HG03159 (cell line): ENCODE results near the gene DGAT2L6.

Experiments used
- ATAC-seq: cut with Tn5 transposase; IDR thresholded peaks from one replicate; pipeline ENCODE4 v1.9.1; 2021; ENCODE audit warnings: mild to moderate bottlenecking, moderate library complexity; ENCODE audit not compliant: unreplicated experiment

Gene DGAT2L6, protein sequence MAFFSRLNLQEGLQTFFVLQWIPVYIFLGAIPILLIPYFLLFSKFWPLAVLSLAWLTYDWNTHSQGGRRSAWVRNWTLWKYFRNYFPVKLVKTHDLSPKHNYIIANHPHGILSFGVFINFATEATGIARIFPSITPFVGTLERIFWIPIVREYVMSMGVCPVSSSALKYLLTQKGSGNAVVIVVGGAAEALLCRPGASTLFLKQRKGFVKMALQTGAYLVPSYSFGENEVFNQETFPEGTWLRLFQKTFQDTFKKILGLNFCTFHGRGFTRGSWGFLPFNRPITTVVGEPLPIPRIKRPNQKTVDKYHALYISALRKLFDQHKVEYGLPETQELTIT

DNA sequence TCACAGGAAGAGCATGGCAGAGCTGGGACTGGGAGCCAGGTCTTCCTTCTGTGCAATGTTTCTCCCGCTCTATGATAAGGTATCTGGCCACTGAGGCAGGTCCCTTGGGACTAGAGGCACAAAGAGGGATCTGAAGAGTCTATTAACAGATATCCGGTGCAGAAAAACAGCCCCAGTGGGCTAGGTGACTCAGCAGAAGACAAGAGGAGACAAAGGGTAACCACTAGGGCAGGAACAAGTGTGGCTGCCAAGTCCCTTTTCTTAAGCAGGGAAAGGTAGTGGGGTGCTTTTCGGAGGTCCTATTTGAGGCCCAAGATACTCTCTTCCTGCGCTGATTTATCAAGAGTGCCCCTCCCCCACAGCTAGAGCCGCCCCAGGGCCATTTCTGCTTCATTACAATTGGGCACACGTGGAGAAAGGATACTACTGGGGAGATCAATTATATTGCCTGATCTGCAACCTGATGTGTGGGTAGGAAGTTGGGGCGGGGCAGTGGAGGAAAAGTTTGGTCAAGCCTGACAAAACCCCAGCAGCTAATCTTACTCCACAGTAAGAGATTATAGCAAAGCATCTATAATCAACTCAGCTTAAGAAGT is at the start of gene DGAT2L6:
TSS of gene DGAT2L6 (plus strand) at position 546 of the 596 bp plus-strand sequence. CDS start 100 bp downstream, outside the sequence.
- ATAC-seq: peak; percentile 48

DNA sequence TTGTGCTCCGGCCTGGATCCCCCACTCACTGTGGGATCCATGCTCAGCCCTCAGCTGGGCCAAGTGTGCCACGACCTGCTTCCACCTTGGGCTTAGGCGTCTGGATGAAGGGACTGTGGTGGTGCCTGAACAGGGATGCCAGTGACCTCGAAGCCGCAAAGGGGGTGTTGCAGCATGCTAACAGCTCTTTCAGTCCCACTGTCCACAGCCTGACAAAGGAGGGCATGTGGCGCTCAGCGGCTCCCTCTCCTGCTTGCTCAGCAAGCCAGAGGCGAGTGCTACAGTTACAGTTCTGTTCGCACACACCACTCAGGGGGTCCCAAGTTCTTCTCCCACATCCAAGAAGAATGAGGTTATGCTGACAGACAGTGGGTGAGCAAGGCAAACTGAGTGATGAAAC is 49.2 kb upstream of the DGAT2L6 start:
- no peak for ATAC-seq

DNA sequence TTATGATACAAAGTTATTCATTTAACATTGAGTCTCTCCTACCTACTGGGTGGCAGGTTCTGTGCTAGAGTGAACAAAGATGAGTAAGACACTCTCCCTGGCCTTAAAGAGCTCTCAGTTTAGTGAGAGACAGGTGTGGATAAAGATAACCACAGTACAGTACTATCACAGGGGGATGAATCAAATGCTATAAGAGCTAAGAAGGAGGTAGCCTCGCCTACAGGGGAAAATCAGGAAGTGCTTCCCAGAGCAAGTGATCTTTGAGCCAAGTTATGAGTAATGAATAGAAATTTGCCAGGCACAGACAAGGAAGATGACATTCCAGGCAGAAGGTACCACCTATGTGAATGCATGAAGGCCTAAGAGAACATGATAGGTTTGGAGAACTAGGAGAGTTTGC is 47.5 kb upstream of the DGAT2L6 start:
- ATAC-seq: no peak

DNA sequence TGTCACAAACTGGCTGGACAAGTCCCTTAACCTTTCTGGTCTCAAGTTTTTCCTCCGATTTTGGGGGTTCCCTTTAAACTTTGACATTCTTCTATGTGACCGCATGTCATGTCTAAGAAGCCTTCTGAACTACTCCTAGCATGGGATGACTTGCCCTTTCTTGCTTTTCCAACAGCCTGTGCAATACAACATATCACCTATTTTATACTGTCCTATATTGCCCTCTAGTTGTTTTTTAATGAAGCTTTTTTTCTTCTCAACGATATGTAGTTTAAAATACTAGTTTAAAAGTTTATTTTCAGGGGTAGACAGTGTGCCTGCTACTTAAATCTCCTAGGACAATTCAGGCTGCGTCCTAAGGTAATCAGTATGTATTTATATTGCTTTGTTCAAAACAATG is 45.1 kb upstream of the DGAT2L6 start:
- ATAC-seq: no peak

DNA sequence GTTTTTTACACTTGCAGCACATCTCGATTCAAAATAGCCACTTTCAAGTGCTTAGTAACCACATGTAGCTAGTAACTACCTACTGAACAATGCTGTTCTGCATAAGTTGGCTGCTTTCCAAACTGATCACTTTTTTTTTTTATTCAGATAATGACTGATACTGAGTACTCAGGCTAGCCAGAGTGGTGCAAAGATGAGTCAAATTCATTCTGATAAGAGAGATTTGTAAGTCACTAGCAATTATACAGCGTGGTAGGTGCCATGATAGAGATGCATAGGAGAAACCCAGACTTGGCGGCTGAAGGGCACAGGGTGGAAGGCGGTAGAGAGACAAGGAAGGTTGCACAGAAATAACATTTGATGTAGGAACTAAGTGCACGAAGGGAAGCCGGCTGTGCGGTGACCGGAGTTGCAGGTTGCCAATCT is 44.4 kb upstream of the DGAT2L6 start:
- peak; percentile 40 for ATAC-seq

DNA sequence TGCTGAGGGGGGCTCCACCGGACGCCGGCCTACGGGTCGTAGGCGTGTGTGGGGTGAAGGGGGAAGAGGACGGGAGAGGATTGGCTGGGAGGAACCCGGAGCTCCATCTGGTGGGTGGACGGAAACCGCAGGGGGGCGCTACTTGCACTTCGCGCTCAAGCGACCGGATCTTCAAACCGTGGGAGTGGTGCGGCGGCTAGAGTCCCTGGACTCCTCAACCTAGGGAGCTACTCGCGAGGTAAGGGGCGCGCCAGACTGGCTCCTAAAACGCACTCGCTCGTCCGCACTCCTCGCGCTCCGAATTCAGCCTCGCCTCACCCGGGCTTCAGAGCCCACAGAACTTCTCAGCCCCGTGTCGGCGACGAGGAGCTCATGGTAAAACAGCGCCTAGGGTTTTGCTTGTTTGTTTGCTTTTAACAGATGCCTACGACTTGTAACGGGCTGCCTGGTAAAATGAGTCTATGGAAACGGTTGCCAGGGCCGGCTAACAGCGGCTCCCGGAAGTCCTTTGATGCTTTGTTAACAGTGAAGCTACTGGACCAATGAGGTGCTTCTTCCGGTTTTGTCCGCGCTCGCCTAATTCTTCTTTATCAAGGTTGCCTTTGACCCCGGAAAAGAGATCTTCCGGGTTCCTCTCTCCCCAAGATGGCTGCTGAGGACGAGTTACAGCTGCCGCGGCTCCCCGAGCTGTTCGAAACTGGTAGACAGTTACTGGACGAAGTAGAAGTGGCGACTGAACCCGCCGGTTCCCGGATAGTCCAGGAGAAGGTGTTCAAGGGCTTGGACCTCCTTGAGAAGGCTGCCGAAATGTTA is 43.8 kb upstream of the DGAT2L6 start, which contains the start of gene IGBP1:
TSS of gene IGBP1 (plus strand) at position 145 of the 813 bp plus-strand sequence. CDS start at position 646, 501 bp downstream.
- ATAC-seq: peak; percentile 78

DNA sequence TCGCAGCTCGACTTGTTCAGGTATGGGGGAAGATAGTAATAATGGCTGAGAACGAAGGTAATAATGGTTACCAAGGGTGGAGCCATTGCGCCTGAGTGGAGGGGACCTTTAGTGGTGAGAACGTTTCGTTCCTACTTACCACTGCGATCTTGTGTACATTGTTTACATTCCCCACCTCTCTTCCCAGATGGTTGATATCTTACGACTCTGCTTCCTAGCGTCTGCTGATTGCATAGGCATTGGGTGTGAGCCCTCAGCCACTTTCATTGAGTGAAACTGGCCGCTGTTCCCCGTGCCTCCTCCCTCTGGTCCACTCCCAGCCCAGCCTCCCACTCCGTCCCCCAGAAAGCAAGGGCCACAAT is 43.2 kb upstream of the DGAT2L6 start:
- peak; percentile 17 for ATAC-seq

DNA sequence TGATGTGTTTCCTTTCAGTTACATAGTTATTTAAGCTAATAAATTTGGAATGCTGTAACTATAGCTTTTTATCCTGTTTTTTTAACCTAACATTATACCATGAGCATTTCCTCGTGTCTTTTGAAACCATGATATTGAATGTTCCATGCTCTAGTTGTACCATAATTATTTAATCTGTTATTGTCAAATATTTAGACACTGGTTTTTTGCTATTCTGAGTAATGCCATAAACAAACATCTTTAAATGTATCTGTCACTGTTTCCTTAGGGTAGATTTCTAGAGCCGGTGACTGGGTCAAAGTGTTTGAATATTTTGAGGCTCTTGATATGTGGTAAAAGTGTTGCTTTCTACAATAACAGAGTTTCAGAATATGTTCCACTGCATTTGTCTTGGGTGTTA is 38.7 kb upstream of the DGAT2L6 start:
- ATAC-seq: no peak

DNA sequence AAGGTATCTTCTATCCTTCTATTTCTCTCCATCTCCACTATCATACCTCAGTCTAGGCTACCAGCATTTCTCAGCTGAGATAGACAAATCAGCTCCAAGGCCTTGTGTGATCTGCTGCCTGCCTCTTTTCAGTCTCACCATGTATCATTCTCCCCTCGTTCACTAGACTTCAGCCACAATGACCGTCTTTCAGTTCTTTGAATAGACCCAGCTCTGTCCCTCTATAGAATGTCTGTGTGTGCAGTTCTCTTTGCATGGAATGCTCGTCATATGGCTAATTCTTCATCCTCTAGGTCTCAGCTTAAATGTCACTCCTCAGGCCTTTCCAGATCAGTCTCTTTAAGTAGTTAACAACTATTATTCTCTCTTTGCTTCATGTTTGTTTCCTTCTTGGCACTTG is 37.5 kb upstream of the DGAT2L6 start:
- no peak for ATAC-seq

DNA sequence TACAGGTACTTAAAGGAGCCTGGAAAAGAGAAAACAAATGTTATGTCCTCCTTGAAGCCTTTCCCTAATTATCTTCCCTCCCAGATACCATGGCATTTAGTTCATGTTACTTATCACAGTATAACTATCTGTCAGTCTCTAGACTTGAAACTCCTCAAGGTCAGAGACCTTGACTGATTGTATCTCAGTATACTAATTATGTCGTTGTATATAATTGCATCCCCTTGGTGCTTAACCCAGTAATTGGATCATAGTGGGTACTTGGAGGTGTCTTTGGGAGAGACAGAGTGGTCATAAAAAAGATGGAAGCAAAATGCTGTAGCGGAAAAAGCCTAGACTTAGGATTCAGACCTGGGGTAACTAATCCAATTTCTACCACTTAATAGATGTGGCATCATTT is 35.9 kb upstream of the DGAT2L6 start:
- ATAC-seq: no peak

DNA sequence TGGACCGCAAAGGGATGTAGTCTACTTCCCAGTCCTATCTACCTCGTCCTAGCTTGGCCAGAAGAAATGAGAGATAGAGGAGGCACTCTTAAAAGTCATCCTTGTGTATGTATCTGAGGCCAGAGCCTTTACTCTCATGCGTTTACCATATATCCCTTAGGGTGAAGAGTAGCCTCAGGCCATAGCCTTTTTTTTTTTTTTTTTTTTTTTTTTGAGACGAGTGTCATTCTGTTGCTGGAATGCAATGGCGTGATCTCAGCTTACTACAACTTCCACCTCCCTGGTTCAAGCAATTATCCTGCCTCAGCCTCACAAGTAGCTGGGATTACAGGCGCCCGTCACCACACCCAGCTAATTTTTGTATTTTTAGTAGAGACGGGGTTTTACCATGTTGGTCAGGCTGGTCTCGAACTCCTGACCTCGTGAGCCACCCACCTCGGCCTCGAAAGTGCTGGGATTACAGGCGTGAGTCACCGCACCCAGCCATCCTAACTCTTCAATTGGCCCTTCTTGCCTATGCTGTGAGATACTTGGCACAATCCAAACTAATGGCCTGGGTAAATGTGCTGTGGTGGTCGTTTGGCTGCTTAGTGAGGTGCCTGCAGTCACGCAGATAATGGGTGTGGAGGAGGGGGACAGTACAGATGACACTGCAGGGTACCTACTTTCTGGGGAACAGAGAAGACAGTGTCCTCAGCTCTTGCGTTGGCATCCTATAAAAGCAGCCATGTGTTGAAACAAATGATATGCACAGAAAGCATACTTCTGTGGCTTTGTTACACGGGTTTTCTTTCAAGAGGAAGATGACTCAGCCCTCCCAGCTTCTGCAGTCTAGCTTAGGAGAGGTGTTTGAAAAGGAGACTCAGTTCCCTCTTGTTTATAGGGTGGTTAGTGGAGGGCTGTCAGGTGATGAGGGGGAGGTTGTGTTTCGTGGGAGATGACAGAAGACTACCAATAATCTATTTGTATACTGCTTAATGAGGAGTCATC is 10.4 kb upstream of the DGAT2L6 start:
- ATAC-seq: no peak

DNA sequence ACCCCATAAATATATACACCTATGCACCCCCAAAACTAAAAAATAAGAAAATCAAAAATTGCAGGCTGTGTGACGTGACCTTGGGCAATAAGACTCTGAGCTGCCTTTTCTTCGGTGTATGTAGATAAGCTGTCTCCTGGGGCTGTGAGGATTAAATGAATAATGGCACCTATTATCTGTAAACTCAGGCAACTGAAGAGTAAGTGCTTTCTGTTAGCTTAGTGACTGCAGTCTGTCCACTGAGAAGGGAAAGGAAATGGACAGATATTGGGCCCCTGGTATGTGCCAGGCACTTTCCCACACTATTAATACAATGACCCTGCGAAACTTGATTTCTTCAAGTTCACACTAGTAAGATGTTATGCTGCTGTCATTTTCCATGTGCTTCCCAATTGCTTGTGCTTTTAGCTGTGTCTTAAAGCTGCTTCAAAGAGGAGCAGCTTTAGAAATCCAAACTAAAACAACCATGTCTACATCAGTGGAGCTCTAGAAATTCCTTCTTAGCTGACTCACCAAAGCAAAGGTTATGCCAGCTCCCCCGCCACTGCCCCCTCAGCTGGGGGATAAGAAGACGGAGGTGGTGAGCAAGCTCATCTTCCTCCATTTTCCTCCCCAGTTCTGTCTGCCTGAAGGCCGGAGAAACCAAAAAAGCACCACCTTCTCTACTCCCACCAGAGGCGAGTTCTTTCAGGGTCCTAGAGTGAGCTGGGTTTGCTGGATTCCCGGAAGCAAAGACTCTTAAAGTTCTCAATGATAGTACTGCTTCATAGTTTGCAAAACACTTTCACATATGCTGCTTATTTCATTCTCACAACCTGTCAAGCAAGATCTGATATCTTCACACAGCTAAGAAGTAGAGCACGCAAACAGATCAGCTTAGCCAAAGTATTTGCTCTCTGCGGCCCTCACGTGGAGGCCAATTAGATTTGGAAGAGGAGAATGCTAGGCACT is 8.8 kb upstream of the DGAT2L6 start:
- no peak for ATAC-seq

DNA sequence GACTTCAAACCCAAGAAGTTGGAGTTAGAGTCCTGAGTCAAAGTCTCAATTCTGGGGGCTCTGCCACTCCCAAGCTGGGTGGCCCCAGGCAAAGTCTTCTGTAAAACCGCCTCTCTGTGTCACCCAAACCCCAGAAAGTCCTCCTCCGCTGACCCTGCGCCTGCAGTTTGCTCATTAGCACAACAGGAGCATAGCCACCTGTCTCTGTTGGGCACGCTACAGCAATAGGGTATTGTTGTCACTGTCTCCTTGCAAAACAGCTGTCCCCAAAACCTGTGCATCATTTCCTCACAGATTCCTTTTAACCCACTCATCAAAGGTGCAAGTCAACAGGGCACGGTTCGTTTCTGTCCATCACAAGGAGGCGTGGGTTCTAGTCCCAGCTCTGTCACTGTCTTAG is 8.0 kb upstream of the DGAT2L6 start:
- ATAC-seq: no peak

DNA sequence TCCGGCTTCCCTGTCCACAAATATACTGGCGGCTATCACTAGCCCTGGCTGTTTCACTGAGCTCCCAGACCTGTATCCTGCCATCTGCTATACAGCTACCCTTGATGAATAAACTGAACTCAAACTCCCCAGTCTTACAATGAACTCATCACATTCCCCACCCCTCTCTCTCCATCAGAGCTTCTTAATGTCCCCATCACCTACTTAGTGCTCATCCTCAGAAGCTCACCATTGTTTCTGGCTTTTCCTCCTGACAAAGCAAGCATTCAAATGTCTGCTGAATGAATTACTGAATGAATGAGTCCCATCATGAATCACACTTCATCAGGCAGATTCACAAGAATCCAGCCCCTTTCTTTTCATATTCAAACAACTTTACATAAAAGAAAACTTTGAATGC is 5.7 kb upstream of the DGAT2L6 start:
- no peak for ATAC-seq

DNA sequence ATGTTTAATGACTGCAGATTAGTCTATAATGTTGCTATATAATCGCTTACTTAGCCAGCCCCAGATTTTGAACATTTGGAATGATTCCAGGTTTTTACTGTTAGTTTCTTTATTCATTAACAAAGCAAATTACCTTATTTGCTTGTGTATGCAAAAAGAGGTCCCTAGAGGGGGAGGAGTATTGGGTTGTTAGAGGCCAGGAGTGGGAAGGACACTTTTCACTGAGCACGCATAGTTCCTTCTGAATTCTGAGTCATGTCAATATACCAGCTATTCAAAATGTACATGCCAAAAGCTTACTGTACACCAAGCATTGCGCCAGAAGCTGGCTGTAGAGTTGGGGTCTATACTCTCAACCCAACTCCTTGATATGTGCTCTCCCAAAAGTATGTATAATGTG is 5.1 kb upstream of the DGAT2L6 start:
- ATAC-seq: no peak

DNA sequence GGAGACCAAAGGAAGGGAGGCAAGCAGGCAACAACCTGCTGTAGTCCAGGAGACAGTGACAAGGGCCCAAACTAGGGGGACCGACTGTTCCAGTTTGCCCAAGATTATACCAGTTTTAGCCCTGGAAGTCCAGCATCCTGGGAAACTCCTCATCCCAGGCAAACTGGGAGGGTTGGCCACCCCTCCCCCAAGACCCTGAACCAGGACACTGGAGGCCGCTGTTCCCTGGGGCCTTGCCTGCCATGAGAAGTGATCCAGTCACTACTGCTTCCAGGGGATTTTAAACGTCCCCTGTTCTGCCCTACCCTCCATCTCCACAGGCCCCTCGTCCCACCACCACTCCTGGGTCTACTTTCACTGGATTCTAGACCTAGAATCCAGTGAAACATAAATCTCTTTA is 4.3 kb upstream of the DGAT2L6 start:
- no peak for ATAC-seq

DNA sequence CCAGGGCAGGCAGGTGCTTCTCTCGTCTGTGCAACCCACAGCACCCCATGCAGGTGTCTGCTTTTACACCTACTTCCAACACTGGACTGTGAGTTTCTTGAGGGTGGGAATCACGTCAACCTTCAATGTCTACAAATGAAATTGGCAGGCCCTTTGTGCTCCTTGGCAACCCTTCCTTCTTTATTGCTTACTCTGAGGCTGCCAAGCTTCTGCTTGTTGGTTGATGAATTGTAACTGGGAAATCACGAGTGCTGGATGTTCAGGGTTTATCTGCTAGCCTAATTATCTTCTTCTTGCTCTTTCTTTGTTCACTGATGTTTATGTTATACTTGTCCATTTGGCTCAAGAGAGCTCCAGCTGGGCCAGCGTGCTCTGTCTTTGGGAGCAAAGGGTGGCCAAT is 2.5 kb upstream of the DGAT2L6 start:
- ATAC-seq: no peak

DNA sequence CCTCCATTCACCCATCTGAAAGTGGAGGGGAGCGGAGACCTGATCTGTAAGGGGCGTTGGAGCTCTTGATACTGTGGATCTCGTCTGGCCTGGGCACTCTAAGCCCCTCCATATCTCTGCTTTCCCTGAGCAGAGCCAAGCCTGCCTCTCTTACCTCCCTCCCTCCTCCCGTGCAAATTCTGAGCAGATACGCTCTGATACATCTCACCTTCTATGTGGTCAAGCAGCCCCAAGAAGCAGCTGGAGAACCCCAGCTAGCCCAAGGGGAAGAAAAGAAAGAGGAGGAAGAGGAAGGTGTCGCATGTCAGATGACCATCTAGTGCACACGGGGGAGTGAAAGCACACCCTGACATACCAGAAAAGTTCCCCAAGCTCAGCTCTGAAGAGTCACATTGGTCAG is 1.9 kb upstream of the DGAT2L6 start:
- ATAC-seq: no peak

DNA sequence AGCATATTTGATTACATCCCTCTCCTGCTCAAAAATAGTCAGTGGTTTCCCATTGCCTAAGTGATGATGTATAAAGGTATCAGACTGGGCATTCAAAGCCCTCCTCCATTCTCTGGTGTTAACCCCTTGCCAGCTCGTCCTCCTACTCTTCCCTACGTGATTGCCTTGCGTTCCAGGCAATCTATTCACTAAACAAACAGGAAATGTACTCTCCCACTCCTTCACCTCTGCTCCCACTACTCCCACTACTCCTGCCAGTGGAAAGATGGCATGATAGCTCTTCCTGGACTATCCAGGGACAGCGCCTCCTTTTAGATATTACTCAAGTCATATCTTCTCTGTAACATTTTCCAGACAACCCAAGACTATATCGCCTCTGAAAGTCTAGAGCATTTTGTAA is 5.8 kb downstream of the DGAT2L6 start:
- no peak for ATAC-seq

DNA sequence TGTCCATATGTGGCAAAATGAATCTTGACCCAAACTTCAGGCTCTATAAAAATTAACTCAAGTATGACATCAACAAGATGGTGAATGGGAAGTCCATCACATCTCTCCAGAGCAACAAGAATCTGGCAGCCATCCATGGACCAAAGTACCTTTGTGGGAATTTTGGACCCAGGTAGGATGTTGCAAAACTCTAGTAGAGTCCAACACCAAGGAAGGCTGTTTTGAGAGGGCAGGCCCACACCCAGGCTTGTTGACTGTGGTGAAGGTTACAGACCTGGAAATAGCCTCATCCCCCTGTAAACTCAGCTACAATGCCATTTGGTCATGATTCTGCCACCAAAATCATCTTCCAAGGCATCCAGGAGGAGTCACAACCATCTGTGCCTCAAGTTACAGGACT is 12.9 kb downstream of the DGAT2L6 start:
- no peak for ATAC-seq
